Embryonic facial prominence (tissue), 1 donor: ENCODE measurements around the gene PGM3.
A peak's percentile ranks its signal among the peaks of the same experiment; 100 is the strongest.
"Not testable (repeated sequence)": the region's sequence is repeated elsewhere in the genome, so short reads cannot be mapped to it uniquely, and the experiment has no call there.

Source experiments
- DNase-seq: peaks from one replicate; pipeline ENCODE4 v3.0.0-alpha.2; 2016; ENCODE audit errors: extremely low spot score

The PGM3 gene, protein sequence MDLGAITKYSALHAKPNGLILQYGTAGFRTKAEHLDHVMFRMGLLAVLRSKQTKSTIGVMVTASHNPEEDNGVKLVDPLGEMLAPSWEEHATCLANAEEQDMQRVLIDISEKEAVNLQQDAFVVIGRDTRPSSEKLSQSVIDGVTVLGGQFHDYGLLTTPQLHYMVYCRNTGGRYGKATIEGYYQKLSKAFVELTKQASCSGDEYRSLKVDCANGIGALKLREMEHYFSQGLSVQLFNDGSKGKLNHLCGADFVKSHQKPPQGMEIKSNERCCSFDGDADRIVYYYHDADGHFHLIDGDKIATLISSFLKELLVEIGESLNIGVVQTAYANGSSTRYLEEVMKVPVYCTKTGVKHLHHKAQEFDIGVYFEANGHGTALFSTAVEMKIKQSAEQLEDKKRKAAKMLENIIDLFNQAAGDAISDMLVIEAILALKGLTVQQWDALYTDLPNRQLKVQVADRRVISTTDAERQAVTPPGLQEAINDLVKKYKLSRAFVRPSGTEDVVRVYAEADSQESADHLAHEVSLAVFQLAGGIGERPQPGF

DNA sequence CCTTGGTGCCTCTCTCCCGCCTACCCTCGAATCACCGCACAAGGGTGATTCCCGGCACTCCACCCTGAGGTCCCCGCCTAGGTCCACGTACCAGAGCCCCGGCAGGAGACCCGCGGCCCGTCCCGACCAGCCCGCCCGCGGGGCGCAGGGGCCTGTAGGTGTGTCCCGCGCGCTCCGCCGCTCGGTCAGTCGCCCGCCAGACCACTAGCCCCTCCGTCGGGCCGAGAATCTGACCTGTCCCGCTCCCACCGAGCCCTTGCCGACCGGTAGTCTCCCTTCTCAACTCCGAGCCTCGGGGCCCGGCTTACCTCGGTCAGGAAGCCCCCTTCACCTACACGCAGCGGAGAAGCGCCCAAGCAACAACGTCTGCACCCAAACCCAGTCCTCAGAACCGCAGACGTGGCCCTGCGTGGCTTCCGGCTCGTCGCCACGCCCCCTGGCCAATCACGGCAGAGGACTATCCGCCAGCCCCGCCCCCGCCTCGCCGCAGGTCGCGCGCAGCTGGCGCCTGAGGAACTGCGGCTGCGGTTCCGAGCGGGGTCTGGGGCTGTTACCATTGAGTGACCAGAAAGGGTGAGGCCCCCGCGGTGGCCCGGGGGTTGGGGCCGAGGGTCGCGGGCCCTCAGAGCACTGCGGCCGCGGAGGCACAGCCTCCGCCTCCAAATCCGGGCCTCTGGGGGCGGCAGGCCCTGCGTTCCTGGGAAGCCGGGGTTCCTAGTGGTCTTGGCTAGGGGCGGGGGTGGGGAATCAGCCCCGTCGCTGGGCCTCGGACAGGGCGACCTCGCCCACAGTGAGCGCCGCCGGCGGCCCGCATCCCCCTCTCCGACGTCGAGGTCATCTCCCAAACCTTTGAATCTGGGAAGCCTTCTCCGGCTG lies at the start of gene PGM3, which contains the start of gene RWDD2A:
Gene PGM3, minus strand, starts transcription at position 395 of the 876 bp plus-strand sequence. CDS start 2,253 bp downstream, outside the sequence.
Gene RWDD2A, plus strand, starts transcription at position 487 of the 876 bp plus-strand sequence. CDS start 1,095 bp downstream, outside the sequence.
- peak; percentile 69 for DNase-seq

DNA sequence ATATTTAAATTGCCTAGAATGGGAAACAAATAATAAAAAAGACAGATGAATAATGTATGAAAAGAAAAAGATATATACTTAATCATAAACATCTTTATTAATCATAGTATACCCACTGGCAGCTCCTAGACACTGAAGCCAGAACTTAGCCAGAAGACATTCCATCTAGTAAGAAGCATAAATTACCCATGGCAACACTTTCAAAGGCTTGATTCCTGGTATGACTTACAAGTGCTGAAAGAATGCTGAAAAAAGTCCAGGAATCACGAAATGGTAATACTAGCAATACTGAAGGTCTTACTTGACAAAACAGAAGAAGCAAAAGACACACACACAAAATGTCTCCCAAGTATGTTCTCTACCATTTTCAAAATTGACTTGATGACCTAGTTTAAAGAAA lies 38.1 kb upstream of the PGM3 start:
- DNase-seq: no peak

DNA sequence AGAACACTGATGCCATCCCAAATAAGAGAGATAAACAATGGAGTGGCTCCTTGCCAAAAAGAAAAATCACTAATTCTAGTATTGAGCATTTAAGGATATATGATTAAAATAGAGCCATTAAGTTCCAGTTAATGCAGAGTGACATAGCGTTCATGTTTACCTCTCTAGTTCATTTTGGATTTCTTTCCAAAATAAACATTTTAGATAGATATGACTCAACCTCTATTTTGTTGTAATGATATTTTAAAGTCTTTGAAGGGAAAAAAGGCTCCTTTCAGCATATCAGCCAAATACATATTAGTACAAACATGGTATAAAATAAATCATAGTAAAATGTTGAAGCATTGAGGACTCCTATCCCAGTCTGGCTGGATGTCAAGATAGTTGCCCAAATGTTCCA lies 33.5 kb upstream of the PGM3 start:
- DNase-seq: no peak

DNA sequence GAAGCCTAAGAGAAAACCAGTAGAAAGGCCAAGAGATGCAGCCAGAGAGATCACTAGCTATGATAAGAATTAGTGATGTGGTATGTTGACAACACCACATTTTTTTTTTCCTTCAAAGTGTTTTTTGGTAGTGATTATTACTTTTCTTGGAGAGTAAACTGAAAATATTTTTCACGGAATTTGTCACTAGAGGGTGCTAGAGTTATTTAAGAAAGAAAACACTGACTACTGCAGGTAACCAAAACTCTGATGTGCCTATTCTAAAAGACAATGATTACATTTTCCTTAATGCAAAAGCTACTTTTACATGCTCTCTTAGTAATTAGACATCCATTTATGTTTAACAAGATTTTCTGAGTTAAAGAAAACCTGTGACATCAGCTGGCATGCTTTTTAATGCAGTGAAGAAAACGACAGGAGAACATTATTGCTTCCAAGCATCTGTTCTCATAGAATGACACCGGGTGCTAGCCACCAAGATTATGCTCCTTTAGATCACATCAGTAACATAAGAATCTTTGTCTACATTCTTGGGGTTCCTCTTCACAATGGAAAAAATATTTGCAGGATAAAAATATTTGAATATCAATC lies 28.9 kb upstream of the PGM3 start:
- DNase-seq: peak; percentile 43

DNA sequence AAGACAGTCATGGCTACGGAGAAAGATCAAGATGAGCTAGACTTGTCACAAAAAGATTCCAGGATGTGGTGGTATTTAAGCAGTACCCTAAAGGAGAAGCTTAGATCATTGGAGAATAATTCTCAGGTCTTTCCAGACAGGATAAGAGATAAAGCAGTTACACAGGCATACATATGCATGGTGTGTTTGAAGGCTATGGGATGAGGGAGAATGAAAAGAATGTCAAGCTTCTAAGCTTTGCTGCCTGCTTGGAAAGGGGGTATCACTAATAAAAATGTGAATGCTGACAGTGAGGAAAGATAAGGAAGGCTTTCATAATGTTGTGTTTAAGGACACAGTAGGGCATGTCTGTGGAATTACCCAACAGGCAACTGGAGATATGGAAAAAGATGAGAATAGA lies 28.2 kb upstream of the PGM3 start:
- no peak for DNase-seq

DNA sequence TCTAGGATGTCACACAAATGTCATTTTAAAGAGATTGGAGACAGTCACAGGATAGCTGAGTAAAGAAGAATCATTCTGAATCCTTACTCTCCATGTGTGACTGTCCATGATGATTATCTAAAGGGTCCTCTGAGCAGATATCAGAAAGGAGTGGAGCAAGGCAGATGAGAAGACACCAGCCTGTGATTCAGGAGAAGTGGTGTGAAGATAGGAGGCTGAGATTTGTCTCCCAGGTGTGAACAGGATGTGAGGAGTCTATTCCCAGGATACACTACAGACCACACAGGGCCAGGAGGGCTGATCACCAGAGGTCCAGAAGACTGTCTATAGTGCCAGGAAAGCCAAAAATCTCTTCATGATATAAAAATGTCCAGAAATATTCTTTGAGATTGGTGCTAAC lies 27.1 kb upstream of the PGM3 start:
- no peak for DNase-seq

DNA sequence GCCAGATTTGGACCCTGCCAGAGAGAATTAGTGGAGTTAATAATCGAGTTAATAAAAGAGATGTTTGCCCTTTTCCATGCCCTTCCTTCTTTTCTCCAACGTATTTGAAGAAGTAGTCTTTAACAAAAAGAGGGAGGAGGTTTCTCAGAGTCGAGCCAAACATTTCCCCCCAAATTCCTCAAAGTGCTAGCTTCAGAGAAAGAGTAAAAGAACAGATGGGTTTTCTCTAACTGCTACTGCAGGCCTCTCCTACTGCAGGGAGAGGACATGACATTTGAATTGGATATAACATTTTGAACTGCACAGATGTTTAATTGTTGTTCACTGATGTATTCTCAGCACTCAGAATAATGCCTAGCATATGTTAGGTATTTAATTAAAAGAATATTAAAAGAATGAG lies 25.6 kb upstream of the PGM3 start:
- DNase-seq: no peak

DNA sequence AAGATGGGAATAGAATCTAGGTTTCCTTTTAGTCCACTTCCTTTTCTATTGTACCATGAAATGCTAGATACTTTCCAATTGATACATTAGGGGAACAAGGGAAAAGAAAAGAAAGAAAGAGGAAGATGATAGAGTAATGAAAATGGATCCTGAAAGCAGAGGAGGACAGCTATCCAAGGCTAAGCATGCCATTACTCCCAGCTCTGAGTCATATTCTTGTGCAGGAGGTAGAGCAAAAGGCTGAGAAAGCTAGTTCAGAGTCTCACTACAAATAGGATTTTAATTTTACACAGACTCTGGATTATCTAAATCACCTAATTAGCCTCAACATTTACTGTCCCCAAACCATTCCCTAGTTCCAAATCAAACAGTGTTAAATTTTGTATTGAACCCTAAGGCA lies 23.7 kb upstream of the PGM3 start:
- DNase-seq: no peak

DNA sequence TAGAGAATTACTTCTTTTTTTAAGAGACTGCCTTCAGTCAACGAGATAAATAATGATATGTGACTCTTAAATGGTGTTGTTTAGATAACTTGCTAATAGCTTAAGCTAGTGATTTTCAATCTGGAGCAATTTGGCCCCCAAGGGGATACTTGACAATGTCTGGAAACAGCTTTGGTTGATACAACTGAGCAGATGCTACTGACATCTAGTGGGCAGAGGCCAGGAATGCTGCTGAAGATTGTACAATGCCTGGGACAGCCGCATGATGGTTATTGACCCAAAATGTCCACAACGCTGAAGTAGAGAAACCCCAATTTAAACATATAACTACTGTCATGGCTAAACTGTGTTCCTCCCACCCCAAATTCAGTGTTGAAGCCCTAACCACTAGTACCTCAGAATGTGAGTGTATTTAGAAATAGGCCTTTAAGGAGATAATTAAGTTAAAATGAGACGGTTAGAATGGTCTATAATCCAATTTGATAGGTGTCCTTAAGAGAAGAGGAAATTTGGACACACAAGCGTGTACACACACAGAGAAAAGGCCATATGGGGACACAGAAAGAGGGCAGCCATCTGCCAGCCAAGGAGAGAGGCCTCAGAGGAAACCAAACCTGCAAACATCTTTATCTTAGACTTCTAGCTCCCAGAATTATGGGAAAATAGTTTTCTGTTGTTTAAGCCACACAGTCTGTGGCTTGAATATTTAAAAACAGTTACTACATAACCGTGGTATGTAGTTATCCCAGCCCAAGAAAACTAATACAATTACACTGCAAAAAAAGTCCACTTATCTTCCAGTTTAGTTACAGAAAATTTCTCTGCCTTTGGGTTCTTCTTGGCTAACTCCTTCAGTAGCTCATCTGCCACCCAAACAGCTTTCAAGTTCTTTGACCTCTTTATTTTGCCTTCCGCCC lies 22.3 kb upstream of the PGM3 start:
- no peak for DNase-seq

DNA sequence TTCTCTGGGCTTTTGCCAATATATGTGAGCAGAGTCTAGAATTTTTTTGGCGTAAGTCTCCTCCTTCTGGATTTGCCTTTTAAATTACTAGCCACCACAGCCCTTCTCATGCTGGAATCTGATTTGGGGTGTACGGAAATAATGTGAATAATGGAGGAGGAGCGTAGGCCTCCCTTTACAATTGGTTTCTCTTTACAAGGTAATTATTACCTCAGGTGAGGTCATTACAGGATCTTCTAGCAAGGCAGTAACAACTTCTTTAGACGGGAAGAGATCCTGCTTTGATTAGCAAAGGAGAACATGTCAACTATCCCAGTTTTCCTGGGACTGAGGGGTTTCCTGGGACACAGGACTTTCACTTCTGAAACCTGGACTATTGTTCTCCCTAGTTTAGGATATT lies 9.0 kb upstream of the PGM3 start:
- no peak for DNase-seq

DNA sequence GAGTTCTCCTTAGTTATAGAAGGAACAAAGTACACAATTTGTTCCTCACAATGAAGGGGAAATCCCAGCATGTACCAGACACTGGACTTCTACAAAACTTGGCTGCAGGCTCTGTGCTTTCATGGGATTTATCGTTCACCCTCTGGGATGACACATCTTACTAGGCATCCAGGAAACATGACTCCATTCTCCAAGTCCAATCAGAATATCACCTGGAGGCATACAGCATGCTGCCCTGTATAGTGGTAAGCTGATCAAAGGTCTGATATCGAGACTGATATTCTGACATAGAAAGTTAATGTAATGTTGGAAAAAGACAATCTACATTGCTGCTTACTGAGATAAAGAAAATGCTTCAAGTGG lies 6.8 kb upstream of the PGM3 start:
- DNase-seq: no peak

DNA sequence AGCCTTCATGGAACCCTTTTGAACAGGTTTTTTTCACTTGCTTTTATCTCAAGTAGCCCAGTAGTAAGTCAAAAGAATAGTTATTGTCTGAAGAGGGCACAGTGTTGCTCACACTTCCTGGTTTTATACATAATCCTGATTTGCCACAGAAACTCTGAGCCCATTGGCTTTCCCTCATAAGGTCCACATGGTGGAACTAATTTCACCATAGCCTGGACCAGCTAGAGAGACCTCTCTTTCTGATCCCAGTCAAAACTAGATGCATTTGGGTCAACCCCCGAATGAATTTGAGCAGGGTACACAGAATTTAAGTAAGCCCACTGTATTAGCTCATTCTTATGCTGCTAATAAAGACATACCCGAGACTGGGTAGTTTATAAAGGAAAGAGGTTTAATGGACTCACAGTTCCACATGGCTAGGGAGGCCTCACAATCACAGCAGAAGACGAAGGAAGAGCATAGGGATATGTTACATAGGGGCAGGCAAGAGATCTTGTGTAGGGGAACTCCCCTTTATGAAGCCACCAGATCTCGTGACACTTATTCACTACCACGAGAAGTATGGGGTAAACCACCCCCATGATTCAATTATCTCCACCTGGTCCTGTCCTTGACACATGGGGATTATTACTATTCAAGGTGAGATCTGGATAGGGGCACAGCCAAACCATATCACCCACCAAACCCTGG lies 6.3 kb upstream of the PGM3 start:
- DNase-seq: no peak

DNA sequence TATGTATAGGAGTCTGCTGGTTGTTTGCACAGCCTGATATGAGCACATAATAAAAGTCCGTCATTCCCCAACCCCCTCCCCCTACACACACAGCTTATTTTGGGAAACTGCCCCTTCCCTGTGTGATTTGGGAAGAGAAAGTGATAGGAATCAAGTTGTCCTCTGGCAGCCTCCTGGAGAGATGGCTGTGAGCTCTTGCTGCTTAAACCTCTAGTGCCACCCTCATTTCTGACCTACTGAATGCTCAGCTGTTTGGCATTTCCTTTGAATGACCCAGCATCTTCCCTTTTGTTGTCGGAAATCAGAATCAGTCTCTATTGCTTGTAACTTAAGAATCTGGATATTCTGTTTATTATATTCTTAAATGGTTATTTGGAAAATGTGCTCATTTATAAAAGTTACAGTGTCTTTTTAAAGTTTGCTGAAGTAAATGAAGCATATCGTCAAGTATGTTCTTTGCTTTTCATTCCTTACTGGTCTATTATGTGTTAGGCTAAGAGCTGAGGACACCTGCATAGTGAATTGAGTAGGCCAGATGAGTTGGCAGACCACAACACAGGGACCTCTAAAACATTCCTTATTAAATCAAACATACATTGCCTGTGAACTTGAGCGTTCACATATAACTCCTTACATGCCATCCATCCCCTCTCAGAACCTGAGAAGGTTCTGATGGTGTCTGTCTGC lies 5.6 kb upstream of the PGM3 start:
- DNase-seq: no peak

DNA sequence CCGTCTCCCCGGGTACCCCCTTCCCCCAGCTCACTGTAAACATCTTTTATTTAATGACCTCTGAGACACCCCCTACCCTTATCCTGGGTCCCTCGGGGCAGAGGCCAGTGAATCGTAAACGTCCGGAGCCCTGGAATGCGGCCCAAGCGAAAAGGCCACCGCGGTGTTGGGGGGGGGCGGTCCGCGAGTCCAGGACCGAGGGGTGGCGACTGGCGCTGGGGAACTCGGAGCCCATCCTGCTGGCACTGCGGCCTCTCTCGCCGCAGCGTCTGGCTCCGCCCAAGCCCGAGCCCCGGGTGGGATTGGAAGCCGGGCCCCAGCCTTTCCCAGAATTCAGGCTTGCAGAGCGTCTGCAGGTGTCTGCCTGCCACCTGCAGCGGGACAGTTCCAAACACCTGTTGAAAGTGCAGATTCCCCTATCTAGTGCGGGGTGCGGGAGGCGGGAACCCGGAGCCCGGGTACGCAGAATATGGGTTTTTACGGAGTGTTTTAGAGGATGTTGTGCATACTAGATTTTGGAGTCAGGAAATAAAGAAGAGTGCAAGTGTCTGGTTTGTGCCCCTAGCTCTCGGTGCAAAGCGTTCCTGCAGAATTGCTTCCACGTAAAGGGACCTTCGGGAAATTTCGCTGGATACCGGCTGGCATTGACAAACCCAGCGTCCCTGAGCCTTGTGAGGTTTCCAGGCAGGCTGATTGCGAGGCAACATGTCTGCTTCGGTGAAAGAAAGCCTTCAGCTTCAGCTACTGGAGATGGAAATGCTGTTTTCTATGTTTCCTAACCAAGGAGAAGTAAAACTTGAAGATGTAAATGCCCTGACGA lies 892 bp upstream of the PGM3 start:
- DNase-seq: no peak

DNA sequence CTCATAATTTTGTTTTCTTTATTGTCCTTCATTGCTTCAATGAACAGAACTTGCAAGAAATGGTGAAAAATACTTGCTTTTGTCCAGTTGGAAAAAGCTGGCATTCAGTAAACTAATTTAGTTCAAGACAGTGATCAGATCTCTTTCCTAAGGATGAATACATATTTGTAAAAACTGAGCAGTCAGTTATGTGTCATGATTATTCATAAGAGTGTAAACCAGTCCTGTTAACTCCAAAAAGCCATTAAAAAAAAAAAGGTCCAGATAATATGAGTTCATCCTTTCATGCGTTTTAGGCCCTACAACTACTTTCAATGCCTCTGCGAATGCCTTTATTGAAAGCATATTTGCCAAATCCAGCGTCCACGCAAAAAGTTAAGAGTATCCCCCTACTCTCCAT lies 609 bp downstream of the PGM3 start:
- DNase-seq: no peak

DNA sequence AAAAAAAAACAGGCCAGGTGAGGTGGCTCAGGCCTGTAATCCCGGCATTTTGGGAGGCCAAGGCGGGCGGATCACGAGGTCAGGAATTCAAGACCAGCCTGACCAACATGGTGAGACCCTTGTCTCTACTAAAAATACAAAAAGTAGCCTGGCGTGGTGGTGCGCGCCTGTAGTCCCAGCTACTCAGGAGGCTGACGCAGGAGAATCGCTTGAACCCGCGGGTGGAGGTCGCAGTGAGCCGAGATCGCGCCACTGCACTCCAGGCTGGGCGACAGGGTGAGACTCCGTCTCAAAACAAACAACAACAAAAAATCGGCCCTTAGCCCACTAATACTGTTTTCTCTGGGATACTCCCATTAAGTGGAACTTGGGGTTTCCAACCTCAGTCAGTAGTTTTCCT lies 1.1 kb downstream of the PGM3 start:
- DNase-seq: not testable (repeated sequence)

DNA sequence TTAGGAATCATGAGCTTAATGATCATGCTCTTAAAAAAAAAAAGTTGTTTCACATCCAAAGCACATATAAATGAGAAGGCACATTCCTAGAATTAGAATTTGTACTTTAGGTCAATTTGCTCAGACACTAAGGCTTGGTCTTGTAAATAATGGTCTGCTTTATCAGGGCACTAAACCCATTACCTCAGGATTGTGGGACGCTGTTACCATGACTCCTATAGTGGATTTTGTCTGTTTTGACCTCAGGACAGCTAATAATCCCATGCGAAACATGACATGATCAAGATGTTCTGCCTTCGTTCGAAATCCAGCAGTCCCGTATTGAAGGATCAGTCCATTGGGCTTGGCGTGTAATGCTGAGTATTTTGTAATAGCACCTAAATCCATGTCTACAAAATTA lies 2.4 kb downstream of the PGM3 start:
- DNase-seq: no peak

DNA sequence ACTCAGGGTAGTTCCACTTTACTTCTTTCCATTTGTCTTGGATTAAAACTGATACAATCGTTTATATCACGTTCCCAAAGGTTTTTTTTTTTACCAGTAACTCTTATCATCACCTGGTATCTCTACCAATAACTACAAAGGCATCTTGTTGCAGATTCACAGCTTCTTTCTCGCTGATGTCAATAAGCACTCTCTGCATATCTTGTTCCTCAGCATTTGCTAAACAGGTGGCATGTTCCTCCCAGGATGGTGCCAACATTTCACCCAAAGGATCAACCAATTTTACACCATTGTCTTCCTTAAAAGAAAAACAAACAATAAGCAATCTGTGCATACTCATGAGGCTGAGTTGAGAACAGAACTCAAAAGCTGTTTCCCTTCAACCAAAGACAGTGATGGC lies 4.6 kb downstream of the PGM3 start:
- DNase-seq: no peak

DNA sequence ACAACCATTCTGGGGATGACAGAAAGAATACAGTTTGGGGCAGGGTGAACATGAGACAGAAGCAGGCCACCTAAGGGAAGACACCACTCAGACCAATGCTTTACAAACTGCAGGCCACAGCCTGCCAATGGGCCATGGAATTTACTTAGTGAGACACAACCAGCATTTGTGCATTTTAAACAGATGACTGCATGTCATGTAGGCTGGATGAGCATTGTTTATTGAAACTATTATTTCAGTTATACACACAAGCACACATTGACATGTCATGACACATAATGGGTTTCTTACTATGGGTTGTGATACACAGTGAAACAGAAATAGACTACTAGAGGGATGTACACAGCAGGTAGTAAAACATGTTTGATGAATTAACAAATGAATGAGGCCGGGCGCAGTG lies 8.0 kb downstream of the PGM3 start:
- DNase-seq: no peak
